Measurements from ENCODE around the gene COBL.

The COBL gene

GRCh38 chr7:51151455-51151854 lies 165.2 kb downstream of the COBL start:
- no peak for DNase-seq (ENCODE audit: low read depth in 2 of 3, low spot score in 1 of 3)

- DNase-seq (ENCODE audit: low read depth in 2 of 3, low spot score in 1 of 3), result no peak
Observed at GRCh38 chr7:51150193-51150592, 166.4 kb downstream of the COBL start.

- no peak for DNase-seq (ENCODE audit: low read depth in 2 of 3, low spot score in 1 of 3)
Observed at GRCh38 chr7:51148216-51148615, 168.4 kb downstream of the COBL start.

- DNase-seq (ENCODE audit: low read depth in 2 of 3, low spot score in 1 of 3), result no peak
Observed at GRCh38 chr7:51146816-51147586, 169.6 kb downstream of the COBL start.

GRCh38 chr7:51144178-51144577 lies 172.4 kb downstream of the COBL start:
- no peak for DNase-seq (ENCODE audit: low read depth in 2 of 3, low spot score in 1 of 3)

- DNase-seq (ENCODE audit: low read depth in 2 of 3, low spot score in 1 of 3), result no peak
Observed at GRCh38 chr7:51142741-51143385, 173.7 kb downstream of the COBL start.

GRCh38 chr7:51141451-51142003 lies 175.1 kb downstream of the COBL start:
- DNase-seq (ENCODE audit: low read depth in 2 of 3, low spot score in 1 of 3), result no peak

GRCh38 chr7:51140199-51141164 lies 176.1 kb downstream of the COBL start:
- no peak for DNase-seq (ENCODE audit: low read depth in 2 of 3, low spot score in 1 of 3)

- no peak for DNase-seq (ENCODE audit: low read depth in 2 of 3, low spot score in 1 of 3)
Observed at GRCh38 chr7:51139796-51140195, 176.8 kb downstream of the COBL start.

GRCh38 chr7:51138123-51139085 lies 178.2 kb downstream of the COBL start:
- no peak for DNase-seq (ENCODE audit: low read depth in 2 of 3, low spot score in 1 of 3)

- no peak for DNase-seq (ENCODE audit: low read depth in 2 of 3, low spot score in 1 of 3)
Observed at GRCh38 chr7:51135576-51135975, 181.0 kb downstream of the COBL start.

- no peak for DNase-seq (ENCODE audit: low read depth in 2 of 3, low spot score in 1 of 3)
Observed at GRCh38 chr7:51134013-51134441, 182.6 kb downstream of the COBL start.

- no peak for DNase-seq (ENCODE audit: low read depth in 2 of 3, low spot score in 1 of 3)
Observed at GRCh38 chr7:51132661-51133060, 183.9 kb downstream of the COBL start.

GRCh38 chr7:51129527-51130472 lies 186.8 kb downstream of the COBL start:
- DNase-seq (ENCODE audit: low read depth in 2 of 3, low spot score in 1 of 3), result no peak

GRCh38 chr7:51128545-51129435 lies 187.8 kb downstream of the COBL start:
- DNase-seq (ENCODE audit: low read depth in 2 of 3, low spot score in 1 of 3), result no peak

- no peak for DNase-seq (ENCODE audit: low read depth in 2 of 3, low spot score in 1 of 3)
Observed at GRCh38 chr7:51127618-51127904, 189.0 kb downstream of the COBL start.

- no peak for DNase-seq (ENCODE audit: low read depth in 2 of 3, low spot score in 1 of 3)
Observed at GRCh38 chr7:51126813-51127617, 189.6 kb downstream of the COBL start.

Data from stimulated activated CD4-positive, alpha-beta T cell treated with anti-CD3 and anti-CD28 coated beads, Interleukin-12 subunit alpha, Interleukin-12 subunit beta, amount 100 ng/mL, for 48 hours (primary cell).